Lower leg skin (tissue), 3 donors: ENCODE results near the gene CIB4.

Source experiments
- CTCF ChIP-seq, 3 donors: fragments of 450-650 bp; IDR thresholded peaks; one replicate each; pipeline ENCODE4 v1.5.1; 2016; ENCODE audit warnings: antibody characterized with exemption in 3 of 3, mild to moderate bottlenecking in 3 of 3, moderate library complexity in 2 of 3
- POLR2A ChIP-seq, 2 donors: fragments of 450-650 bp; IDR thresholded peaks; one replicate each; pipeline ENCODE4 v1.6.1; 2016 to 2017; ENCODE audit warnings: antibody characterized with exemption in 2 of 2, mild to moderate bottlenecking in 1 of 2, moderate library complexity in 1 of 2

- TF ChIP-seq POLR2A (IDR thresholded peaks at IDR 0.05): no peak
- no peak for TF ChIP-seq CTCF (IDR thresholded peaks at IDR 0.05)
Observed at GRCh38 chr2:26630235-26630634, 10.9 kb downstream of the CIB4 start.
